K562 (cell line): ENCODE results near the gene SPATA6. TPM values are rescaled to one million over a fixed set of nuclear protein-coding genes. Genes with fewer than 3 reads are reported as not detected.

Experiments
- ATAC-seq: fragments of 200-7000 bp; cut with Tn5 transposase; 3 replicates; pipeline ENCODE4 v1.9.1; 2020; ENCODE audit warnings: moderate library complexity
- Bru-seq: library from RNA; stranded (reverse); fragments of 400-500 nt; gene quantifications from one replicate; lab custom pipeline; 2021; lab: Mats Ljungman, UMichigan
- BruChase-seq, 2 experiments: library from RNA; stranded (reverse); fragments of 400-500 nt; gene quantifications; one replicate each; lab custom pipeline; 2021; lab: Mats Ljungman, UMichigan
- BruUV-seq: library from RNA; stranded (reverse); fragments of 400-500 nt; replicated peaks from 2 replicates; lab custom pipeline; 2021; lab: Mats Ljungman, UMichigan
- CTCF ChIA-PET: fragments of 300-600 bp; formaldehyde crosslinking; extraction: SDS; loops from one replicate; lab custom pipeline; 2021; ENCODE audit warnings: low intra/inter-chr PET ratio; lab: Yijun Ruan, JAX
- POLR2A ChIA-PET: fragments of 300-600, 350-650 bp; sonication (Branson Sonifier 250); formaldehyde crosslinking; extraction: SDS; loops from one replicate; lab custom pipeline; 2021; ENCODE audit warnings: antibody characterized with exemption, inconsistent platforms; lab: Yijun Ruan, JAX
- DNase-seq, 4 experiments: peaks; one replicate each; pipeline versions ENCODE4 v3.0.0 to v3.0.0-alpha.2; 2011 to 2018; ENCODE audit warnings: low spot score in 3 of 4, mixed read lengths in 3 of 4; ENCODE audit errors: extremely low read depth in 1 of 4
- FAIRE-seq: peaks from 2 replicates; lab custom pipeline; 2011; peaks lifted over from hg19 to GRCh38; lab: Jason Lieb, UNC
- H2AFZ ChIP-seq: 2 replicates; pipeline ENCODE4 v1.6.0; 2011; ENCODE audit warnings: low read depth, low read length, control low read depth, inconsistent platforms
- H3K27ac ChIP-seq: fragments of 200-600 bp; 3 replicates; pipeline ENCODE4 v1.8.0; 2011; ENCODE audit warnings: low read depth, mild to moderate bottlenecking, control low read depth, inconsistent platforms, low read length, moderate library complexity, mixed read lengths; ENCODE audit errors: extremely low read depth
- H3K27me3 ChIP-seq, 2 experiments: fragments of 300-600 bp in 1 of 2; 2 replicates in 1 of 2; 3 replicates in 1 of 2; pipeline versions ENCODE4 v1.6.0 to v1.8.0; 2011; ENCODE audit warnings: inconsistent platforms in 2 of 2, low read length in 2 of 2, mild to moderate bottlenecking in 1 of 2, mixed read lengths in 1 of 2, moderate library complexity in 1 of 2; ENCODE audit not compliant: control insufficient read depth in 2 of 2, insufficient read depth in 2 of 2
- H3K36me3 ChIP-seq: fragments of 300-600 bp; 3 replicates; pipeline ENCODE4 v1.8.0; 2011; ENCODE audit warnings: mild to moderate bottlenecking, low read length, inconsistent platforms; ENCODE audit not compliant: control insufficient read depth, insufficient read depth
- H3K4me1 ChIP-seq, 2 experiments: fragments of 200-600 bp in 1 of 2; replicated peaks in 1 of 2; 2 replicates in 1 of 2; 3 replicates in 1 of 2; pipeline versions ENCODE4 v1.5.1 to v1.8.0; 2011; ENCODE audit warnings: inconsistent platforms in 2 of 2, low read length in 2 of 2, mild to moderate bottlenecking in 1 of 2, mixed read lengths in 1 of 2, moderate library complexity in 1 of 2; ENCODE audit not compliant: control insufficient read depth in 2 of 2, insufficient read depth in 2 of 2
- H3K4me2 ChIP-seq: 2 replicates; pipeline ENCODE4 v1.6.1; 2011; ENCODE audit warnings: low read length, control low read depth, inconsistent platforms, mixed read lengths; ENCODE audit not compliant: insufficient read depth
- H3K4me3 ChIP-seq: fragments of 200-600 bp; sonication (generic), shearing (Covaris generic); 2 replicates; pipeline ENCODE4 v1.5.1; 2016; ENCODE audit warnings: control low read depth, inconsistent platforms
- H3K79me2 ChIP-seq: fragments of 200-600 bp; 3 replicates; pipeline ENCODE4 v1.8.0; 2011; ENCODE audit warnings: low read length, inconsistent platforms; ENCODE audit not compliant: control insufficient read depth, insufficient read depth
- H3K9ac ChIP-seq, 2 experiments: 2 replicates each; pipeline versions ENCODE4 v1.6.0 to v1.6.1; 2011; ENCODE audit warnings: low read depth in 2 of 2, low read length in 2 of 2, control low read depth in 1 of 2, inconsistent platforms in 1 of 2, mild to moderate bottlenecking in 1 of 2, mixed read lengths in 1 of 2; ENCODE audit not compliant: insufficient read depth in 1 of 2
- H3K9me1 ChIP-seq: one replicate; pipeline ENCODE4 v1.6.0; 2011; ENCODE audit warnings: inconsistent platforms, mild to moderate bottlenecking, low read length, moderate library complexity; ENCODE audit not compliant: control insufficient read depth, insufficient read depth
- H3K9me3 ChIP-seq: replicated peaks from 2 replicates; pipeline ENCODE4 v1.5.1; 2011; ENCODE audit warnings: low read depth, low read length, inconsistent platforms; ENCODE audit not compliant: control insufficient read depth, insufficient read depth
- H4K20me1 ChIP-seq: replicated peaks from 2 replicates; pipeline ENCODE4 v1.6.1; 2011; ENCODE audit warnings: low read length, inconsistent platforms, mixed read lengths; ENCODE audit not compliant: control insufficient read depth, insufficient read depth
- ATF1 ChIP-seq, 2 experiments: fragments of 450-650 bp in 1 of 2; IDR thresholded peaks; 2 replicates each; pipeline ENCODE4 v1.6.1; 2016; ENCODE audit warnings: missing compliant biosample characterization in 1 of 2, missing genetic modification characterization in 1 of 2
- CCNT2 ChIP-seq: IDR thresholded peaks from 2 replicates; pipeline ENCODE4 v1.6.1; 2011; ENCODE audit warnings: borderline replicate concordance, low read depth, mild to moderate bottlenecking, moderate library complexity, mixed read lengths, low read length; ENCODE audit not compliant: insufficient read length; ENCODE audit errors: extremely low read depth
- CREB3 ChIP-seq: fragments of 450-650 bp; conservative IDR thresholded peaks from 2 replicates; pipeline ENCODE4 v1.6.1; 2016; ENCODE audit warnings: missing genetic modification characterization, low read depth, mild to moderate bottlenecking, missing compliant biosample characterization, moderate library complexity
- NRF1 ChIP-seq, 2 experiments: fragments of 450-650 bp; IDR thresholded peaks in 1 of 2; conservative IDR thresholded peaks in 1 of 2; 2 replicates each; pipeline ENCODE4 v1.6.1; 2014; ENCODE audit warnings: mild to moderate bottlenecking in 2 of 2
- PHB2 ChIP-seq: fragments of 450-650 bp; IDR thresholded peaks from 2 replicates; pipeline ENCODE4 v1.6.1; 2017; ENCODE audit warnings: low read depth
- POLR2AphosphoS2 ChIP-seq: IDR thresholded peaks from 2 replicates; pipeline ENCODE4 v1.6.1; 2012; ENCODE audit warnings: low read length, improper control_type of control experiment
- RFX1 ChIP-seq: fragments of 450-650 bp; IDR thresholded peaks from 2 replicates; pipeline ENCODE4 v1.6.1; 2016; ENCODE audit warnings: mild to moderate bottlenecking, moderate library complexity
- SMARCA5 ChIP-seq: fragments of 450-650 bp; IDR thresholded peaks from 2 replicates; pipeline ENCODE4 v1.6.1; 2016
- UBTF ChIP-seq, 2 experiments: IDR thresholded peaks; 2 replicates each; pipeline ENCODE4 v1.6.1; 2012; ENCODE audit warnings: improper control_type of control experiment in 2 of 2, low read depth in 2 of 2, low read length in 2 of 2, borderline replicate concordance in 1 of 2
- YY1 ChIP-seq, 3 experiments: IDR thresholded peaks; 2 replicates each; pipeline ENCODE4 v1.6.1; 2011; ENCODE audit warnings: low read length in 2 of 3, mild to moderate bottlenecking in 2 of 3, moderate library complexity in 2 of 3, borderline replicate concordance in 1 of 3, control low read depth in 1 of 3, low read depth in 1 of 3; ENCODE audit not compliant: insufficient read depth in 3 of 3, insufficient replicate concordance in 2 of 3, control insufficient read depth in 1 of 3, insufficient read length in 1 of 3; ENCODE audit errors: extremely low read depth in 1 of 3
- WGBS: fragments of 100-300 bp; shearing (Covaris generic); methylation state at CpG from one replicate; pipeline ENCODE4 v1.1.6; 2016; ENCODE audit warnings: low coverage, mixed read lengths; ENCODE audit not compliant: insufficient coverage; ENCODE audit errors: missing lambda C conversion rate; 5-methylcytosine and 5-hydroxymethylcytosine counted together
- in situ Hi-C: fragments of 300-500 bp; cut with MboI; formaldehyde crosslinking; loops from 4 replicates; pipeline ENCODE4 v1.15.0; 2018; ENCODE audit warnings: inconsistent platforms, mixed read lengths
- intact Hi-C: fragments of 100-400 bp; cut with micrococcal nuclease; formaldehyde crosslinking; loops from 2 replicates; pipeline ENCODE4 v1.14.2; 2022
- long read RNA-seq, 3 experiments: library from polyadenylated mRNA in 2 of 3; library from RNA in 1 of 3; unstranded in 2 of 3; stranded (forward) in 1 of 3; transcript quantifications; one replicate each; pipeline ENCODE4 v2.0.0, GENCODE V29; 2019 to 2022
- polyA minus RNA-seq, 3 experiments: library from RNA; depleted of rRNA, polyadenylated mRNA; stranded (reverse); fragments of >200 nt; gene quantifications; 2 replicates each; pipeline ENCODE4 v1.2.3, GENCODE V29; 2011
- polyA plus RNA-seq, 8 experiments: library from polyadenylated mRNA; depleted of rRNA in 4 of 8; stranded (reverse) in 5 of 8; unstranded in 3 of 8; fragments of >200 nt; fragmentation: Nextera tagmentation in 2 of 8; fragmentation: Illumina TruSeq in 1 of 8; extraction: Ambion mirVana in 2 of 8; extraction: Trizol in 1 of 8; gene quantifications; 2 replicates each; pipeline versions ENCODE4 v1.2.1 to v1.2.3, GENCODE V29; 2011 to 2014; ENCODE audit warnings: inconsistent platforms in 1 of 8, missing spikeins in 1 of 8
- total RNA-seq, 7 experiments: library from RNA; depleted of rRNA in 6 of 7; stranded (reverse); fragments of >200 nt in 6 of 7; fragmentation: Illumina TruSeq in 2 of 7; extraction: Trizol in 2 of 7; gene quantifications; 2 replicates each; pipeline versions ENCODE4 v1.2.1 to v1.2.3, GENCODE V29; 2011 to 2021; ENCODE audit warnings: low replicate concordance in 1 of 7

The SPATA6 gene
- total RNA-seq (2011; cell fraction: chromatin; rRNA removed; ENCODE audit: low replicate concordance), result 0.56 and 1.0 TPM in 2 replicates
- total RNA-seq (2011; cell fraction: nucleolus; rRNA removed), result 0.26 TPM in 1 of 2 replicates, not detected in the other
- 0.46 TPM in 1 of 2 replicates, not detected in the other for total RNA-seq (2011; cell fraction: nucleoplasm; rRNA removed)
- total RNA-seq (2014; rRNA removed) (0.09 TPM in 1 of 2 replicates, not detected in the other), total RNA-seq (2014; rRNA removed; fragmentation: Illumina TruSeq; extraction: Trizol) (0.03 and 0.18 TPM in 2 replicates), total RNA-seq (2015; rRNA removed; fragmentation: Illumina TruSeq; extraction: Trizol) (0.34 and 0.43 TPM in 2 replicates), total RNA-seq (2021) (0.38 and 0.91 TPM in 2 replicates), polyA plus RNA-seq (2011; rRNA removed) (0.05 and 0.22 TPM in 2 replicates), polyA plus RNA-seq (2014; fragmentation: Illumina TruSeq; extraction: Trizol) (0.21 and 0.39 TPM in 2 replicates), polyA plus RNA-seq (2014; fragmentation: Nextera tagmentation; extraction: Ambion mirVana) (under 1 TPM; 0.01 to 0.07 TPM), polyA plus RNA-seq (2014; rRNA removed) (0.12 TPM in 1 of 2 replicates, not detected in the other), polyA minus RNA-seq (2011; rRNA and poly(A)+ RNA removed) (0.21 and 0.98 TPM in 2 replicates), Bru-seq, nascent RNA (percentile 25 among the genes with signal in this experiment), BruChase-seq, experiment 1, labeled RNA remaining after a 2-hour chase (percentile 25 among the genes with signal in this experiment), BruChase-seq, experiment 2, labeled RNA remaining after a 6-hour chase (percentile 23 among the genes with signal in this experiment)
- polyA plus RNA-seq (2011; cell fraction: cytosol; rRNA removed), result 0.12 TPM in 1 of 2 replicates, not detected in the other
- 0.15 and 0.46 TPM in 2 replicates for polyA plus RNA-seq (2011; cell fraction: nucleus; rRNA removed)
- polyA plus RNA-seq (2012), result 0.47 and 0.97 TPM in 2 replicates
- not detected in 2 replicates for polyA minus RNA-seq (2011; cell fraction: cytosol; rRNA and poly(A)+ RNA removed)
- polyA minus RNA-seq (2011; cell fraction: nucleus; rRNA and poly(A)+ RNA removed), result 1.1 TPM in 1 of 2 replicates, not detected in the other
- long read RNA-seq, experiment 1, partial matches to known transcripts, result 1 of 1 reads
- long read RNA-seq, experiment 1, other reads (novel, unspliced or antisense), result 0 of 1 reads
- long read RNA-seq, experiment 2, partial matches to known transcripts, result 0 of 2 reads
- long read RNA-seq, experiment 2, other reads (novel, unspliced or antisense), result 2 of 2 reads
- long read RNA-seq, experiment 3, result 0 reads

DNA sequence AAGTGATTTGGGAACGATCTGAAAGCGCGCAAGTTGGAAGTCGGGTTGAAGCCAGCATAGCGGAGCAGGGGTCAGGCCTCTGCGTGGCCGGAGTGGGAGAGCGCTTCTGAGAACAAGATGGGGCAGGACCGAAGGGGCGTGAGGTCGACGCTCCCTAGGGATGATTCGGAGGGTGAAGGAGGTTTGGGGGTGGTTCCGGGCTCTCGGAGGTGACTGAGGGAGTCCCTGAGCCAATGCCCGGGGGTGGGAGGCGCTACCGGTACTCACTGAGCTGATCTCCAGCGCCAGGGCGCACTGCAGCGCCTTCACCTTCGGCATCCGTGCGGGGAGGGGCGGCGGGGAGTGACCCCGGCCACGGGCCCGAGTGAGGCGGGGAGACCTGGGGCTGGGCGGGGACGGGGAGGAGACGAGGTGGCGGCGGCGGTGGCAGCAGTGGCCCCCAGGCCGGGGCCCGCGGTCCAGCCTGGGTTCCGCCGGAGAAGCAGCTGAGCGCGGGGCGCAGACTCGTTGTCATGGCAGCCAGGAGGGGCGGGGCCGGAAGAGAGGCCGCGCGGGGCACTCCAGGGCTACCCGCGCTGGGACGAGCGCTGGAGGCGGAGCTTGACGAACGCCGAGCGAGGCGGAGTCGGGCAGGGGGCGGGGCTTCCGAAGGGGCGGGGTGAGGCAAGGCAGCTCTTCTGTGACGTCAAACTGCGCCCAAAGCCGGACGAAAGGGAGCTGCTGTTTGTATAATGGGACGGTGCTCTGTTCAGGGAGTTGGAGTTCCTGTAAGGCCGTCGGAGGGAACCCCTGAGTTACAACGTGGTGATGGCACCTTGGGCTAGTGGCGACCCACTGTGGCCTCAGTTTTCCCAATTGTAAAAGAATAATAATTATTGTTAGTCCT is at the start of gene SPATA6:
TSS of gene SPATA6 (minus strand) at position 514 of the 886 bp plus-strand sequence. CDS start at position 318, 196 bp downstream.
- Histone ChIP-seq H3K27me3 (peaks cover 0 to 5% of the 10 kb centered on the region in 2 experiments; a peak in 1 of 5 replicates), H2AFZ (peak within 1 kb of the TSS; percentile 97), H3K4me3 (peak within 1 kb of the TSS; percentile 56), H3K27ac (peak within 1 kb of the TSS; percentile 32; the same call in 1 of the 3 replicates), H3K4me1 (peaks cover 4 to 6% of the 10 kb centered on the region in 2 experiments; a peak in 2 of 5 replicates), H3K36me3 (no peaks in the 10 kb centered on the region), H3K79me2 (no peaks in the 10 kb centered on the region), H4K20me1 (no peaks in the 10 kb centered on the region), H3K4me2 (peak within 1 kb of the TSS; percentile 78), H3K9me3 (no peaks in the 10 kb centered on the region), H3K9me1 (no peaks in the 10 kb centered on the region), H3K9ac (peak within 1 kb of the TSS; percentile 67 to 88; a peak in 3 of 4 replicates)
- ChIA-PET CTCF (no interaction called here), POLR2A (interaction anchor here (0.6 to 0.7 kb wide), 2 partner anchors 18 to 59 kb away, joined by 3 read pairs; no protein-coding TSS in a partner anchor)
- in situ Hi-C loops, result no loop called here
- DNase-seq, result peak; percentile 94 to 99 (median 98)
- BruUV-seq, result no TSS peak
- FAIRE-seq, result peak; percentile 91
- 12% methylated on average over 57 of the region's 73 CpGs for WGBS
- ATAC-seq, result peak; percentile 100
- intact Hi-C loops, result no loop called here
- TF ChIP-seq UBTF (IDR thresholded peaks at IDR 0.05; ENCODE audit: borderline replicate concordance in 1 of 2, low read depth in 2 of 2, low read length in 2 of 2) (0 out of 4 replicates have a peak, but pooled peaks of 1 of the 2 experiments have one; percentile 16), CREB3 (tag) (no peak), NRF1 (conservative IDR thresholded peaks at IDR 0.05 in 1 of 2, IDR thresholded peaks at IDR 0.05 in 1 of 2) (peak; percentile 50 to 58; a peak in 3 of 4 replicates), YY1 (IDR thresholded peaks at IDR 0.05; ENCODE audit: borderline replicate concordance in 1 of 3, control insufficient read depth in 1 of 3, extremely low read depth in 1 of 3, insufficient read depth in 3 of 3, insufficient read length in 1 of 3, insufficient replicate concordance in 2 of 3, low read depth in 1 of 3, low read length in 2 of 3) (peak in 1 of 3 experiments; percentile 9), POLR2AphosphoS2 (no peak), RFX1 (peak; percentile 91), CCNT2 (no peak), ATF1 (CRISPR knock-in tag; IDR thresholded peaks at IDR 0.05) (no peak), ATF1 (tag; IDR thresholded peaks at IDR 0.05) (peak; percentile 69), PHB2 (no peak), SMARCA5 (no peak)
